D721Med (cell line): ENCODE results near the gene WDR4.
"Not testable (repeated sequence)": the region's sequence is repeated elsewhere in the genome, so short reads cannot be mapped to it uniquely, and the experiment has no call there.

Source experiments
- DNase-seq: peaks from one replicate; pipeline ENCODE4 v3.0.0; 2011; ENCODE audit warnings: low spot score; ENCODE audit not compliant: insufficient read length
- FAIRE-seq: peaks from 2 replicates; lab custom pipeline; 2011; peaks lifted over from hg19 to GRCh38; lab: Jason Lieb, UNC
- TF ChIP-seq, protein P1 (sequence below): IDR thresholded peaks from 2 replicates; pipeline ENCODE4 v1.5.1; 2012; ENCODE audit warnings: mild to moderate bottlenecking, control low read depth; ENCODE audit not compliant: insufficient read depth; ENCODE audit errors: missing control alignments

The WDR4 gene, protein sequence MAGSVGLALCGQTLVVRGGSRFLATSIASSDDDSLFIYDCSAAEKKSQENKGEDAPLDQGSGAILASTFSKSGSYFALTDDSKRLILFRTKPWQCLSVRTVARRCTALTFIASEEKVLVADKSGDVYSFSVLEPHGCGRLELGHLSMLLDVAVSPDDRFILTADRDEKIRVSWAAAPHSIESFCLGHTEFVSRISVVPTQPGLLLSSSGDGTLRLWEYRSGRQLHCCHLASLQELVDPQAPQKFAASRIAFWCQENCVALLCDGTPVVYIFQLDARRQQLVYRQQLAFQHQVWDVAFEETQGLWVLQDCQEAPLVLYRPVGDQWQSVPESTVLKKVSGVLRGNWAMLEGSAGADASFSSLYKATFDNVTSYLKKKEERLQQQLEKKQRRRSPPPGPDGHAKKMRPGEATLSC

DNA sequence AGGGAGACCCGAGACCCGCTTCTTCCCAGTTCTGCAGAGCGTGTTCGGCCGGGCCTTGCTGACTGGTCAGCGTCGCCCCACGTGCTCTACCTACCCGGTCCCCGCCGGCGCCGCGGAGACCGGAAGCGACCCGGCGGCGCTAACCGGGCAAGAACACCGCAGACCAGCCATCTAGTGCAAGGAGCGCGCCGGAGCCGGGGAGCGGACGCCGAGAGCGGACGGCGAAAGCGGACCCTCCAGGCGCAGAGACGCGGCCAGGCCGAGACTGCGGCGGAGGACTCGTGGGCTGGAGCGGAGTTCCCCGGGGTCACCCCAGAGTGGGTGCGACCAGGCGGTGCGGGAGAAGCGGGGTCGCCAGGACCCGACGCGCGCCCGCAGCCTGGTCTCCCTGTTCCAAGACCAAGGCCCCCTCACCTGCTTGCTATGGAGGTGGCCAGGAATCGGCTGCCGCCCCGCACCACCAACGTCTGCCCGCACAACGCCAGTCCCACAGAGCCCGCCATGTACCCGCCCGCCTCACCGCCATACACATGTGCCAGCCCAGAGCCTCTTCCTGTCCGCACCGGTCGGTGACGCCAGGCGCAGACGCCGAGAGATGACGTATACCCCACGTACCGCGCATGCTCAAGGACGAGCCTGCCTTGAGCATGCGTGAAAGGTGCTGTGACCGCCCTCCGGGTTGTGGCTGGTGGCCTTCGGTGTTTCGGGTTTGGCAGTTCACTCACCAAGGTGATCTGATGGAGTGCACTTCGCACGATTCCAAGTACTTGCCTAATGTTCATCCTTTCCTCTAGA is at the start of gene WDR4:
Gene WDR4, minus strand, starts transcription at position 547 of the 795 bp plus-strand sequence. Its CDS starts 44 bp downstream, at position 503.
- FAIRE-seq: no peak
- DNase-seq: peak; percentile 98
- TF ChIP-seq, protein P1, sequence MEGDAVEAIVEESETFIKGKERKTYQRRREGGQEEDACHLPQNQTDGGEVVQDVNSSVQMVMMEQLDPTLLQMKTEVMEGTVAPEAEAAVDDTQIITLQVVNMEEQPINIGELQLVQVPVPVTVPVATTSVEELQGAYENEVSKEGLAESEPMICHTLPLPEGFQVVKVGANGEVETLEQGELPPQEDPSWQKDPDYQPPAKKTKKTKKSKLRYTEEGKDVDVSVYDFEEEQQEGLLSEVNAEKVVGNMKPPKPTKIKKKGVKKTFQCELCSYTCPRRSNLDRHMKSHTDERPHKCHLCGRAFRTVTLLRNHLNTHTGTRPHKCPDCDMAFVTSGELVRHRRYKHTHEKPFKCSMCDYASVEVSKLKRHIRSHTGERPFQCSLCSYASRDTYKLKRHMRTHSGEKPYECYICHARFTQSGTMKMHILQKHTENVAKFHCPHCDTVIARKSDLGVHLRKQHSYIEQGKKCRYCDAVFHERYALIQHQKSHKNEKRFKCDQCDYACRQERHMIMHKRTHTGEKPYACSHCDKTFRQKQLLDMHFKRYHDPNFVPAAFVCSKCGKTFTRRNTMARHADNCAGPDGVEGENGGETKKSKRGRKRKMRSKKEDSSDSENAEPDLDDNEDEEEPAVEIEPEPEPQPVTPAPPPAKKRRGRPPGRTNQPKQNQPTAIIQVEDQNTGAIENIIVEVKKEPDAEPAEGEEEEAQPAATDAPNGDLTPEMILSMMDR: no peak

DNA sequence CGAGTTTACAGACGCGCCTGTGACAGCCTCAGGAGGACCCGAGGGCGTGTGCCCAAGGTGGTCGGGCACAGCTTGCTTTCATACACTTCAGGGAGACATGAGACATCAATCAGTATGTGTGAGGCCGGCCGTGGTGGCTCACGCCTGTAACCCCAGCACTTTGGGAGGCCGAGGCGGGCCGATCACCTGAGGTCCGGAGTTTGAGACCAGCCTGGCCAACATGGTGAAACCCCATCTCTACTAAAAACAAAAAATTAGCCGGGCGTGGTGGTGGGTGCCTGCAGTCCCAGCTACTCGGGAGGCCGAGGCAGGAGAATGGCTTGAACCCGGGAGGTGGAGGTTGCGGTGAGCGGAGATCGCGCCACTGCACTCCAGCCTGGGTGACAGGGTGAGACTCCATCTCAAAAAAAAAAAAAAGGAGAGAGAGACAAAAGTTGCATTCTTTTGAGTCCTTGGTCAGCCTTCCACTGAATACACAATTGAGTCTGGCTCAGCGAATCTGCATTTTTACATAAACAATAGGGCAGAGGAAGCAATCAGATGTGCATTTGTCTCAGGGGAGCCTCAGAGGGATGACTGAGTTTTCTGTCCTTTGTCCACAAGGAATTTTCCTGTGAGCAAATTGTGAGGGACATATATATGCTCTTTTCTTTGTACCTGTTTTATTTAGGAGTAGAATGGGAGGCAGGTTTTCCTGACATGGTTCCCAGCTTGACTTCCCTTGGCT is 48.3 kb upstream of the WDR4 start:
- FAIRE-seq, DNase-seq: not testable (repeated sequence)

DNA sequence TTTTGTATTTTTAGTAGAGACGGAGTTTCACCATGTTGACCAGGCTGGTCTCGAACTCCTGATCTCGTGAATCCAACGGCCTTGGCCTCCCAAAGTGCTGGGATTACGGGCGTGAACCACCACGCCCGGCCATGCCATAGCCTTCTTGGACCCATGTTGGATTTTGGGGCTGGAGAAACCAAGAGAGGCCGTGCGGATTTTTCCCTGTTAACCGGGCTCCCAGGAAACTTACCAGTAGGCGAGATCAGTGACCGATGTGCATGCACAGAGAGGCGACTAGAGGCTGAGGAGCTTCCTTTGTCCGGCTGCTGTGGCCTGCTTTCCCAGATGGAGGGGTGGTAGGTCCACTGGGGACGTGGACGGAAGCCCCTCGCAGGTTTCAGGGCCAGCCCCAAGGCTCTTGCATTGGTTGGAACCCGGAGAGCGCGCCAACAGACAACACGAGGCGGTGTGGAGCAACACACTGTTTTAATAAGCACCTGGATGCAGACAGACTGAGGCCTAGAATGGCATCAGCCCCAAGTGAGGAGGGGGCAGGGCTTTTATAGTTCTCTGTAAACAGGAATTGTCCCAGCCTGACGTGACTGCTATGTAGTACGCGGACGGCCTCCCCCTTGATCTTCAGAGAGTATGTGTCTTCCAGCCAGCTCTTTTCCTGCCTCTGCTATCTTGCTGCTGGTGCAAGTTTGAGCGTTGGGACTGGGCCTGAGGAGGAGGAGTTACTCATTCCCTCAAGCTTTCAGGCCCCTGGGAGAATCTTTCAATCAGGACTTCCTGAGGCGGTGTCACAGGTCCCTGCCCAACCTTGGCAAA is 46.0 kb upstream of the WDR4 start, which contains the start of gene ERVH48-1:
Gene ERVH48-1, minus strand, starts transcription at position 517 of the 813 bp plus-strand sequence. CDS start 6,624 bp downstream, outside the sequence.
- DNase-seq (no peak), FAIRE-seq (no peak)
- TF ChIP-seq, protein P1: no peak

DNA sequence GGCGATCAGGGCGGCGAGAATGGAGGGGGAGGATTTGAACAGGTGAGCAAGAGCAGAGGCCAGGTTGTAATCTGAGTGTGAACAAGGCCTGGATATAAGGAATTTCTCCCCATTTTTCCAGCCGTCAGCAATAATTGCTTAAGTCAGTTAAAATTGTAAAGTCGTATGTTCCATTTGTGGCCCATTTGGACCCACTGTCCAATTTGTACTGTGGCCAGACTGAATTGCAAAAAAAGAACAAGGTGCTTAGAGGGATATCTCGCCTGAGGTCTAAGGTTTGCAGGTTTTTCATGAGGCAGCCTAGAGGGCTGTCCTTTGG is 45.1 kb upstream of the WDR4 start:
- no peak for FAIRE-seq
- TF ChIP-seq, protein P1: no peak
- DNase-seq: no peak

DNA sequence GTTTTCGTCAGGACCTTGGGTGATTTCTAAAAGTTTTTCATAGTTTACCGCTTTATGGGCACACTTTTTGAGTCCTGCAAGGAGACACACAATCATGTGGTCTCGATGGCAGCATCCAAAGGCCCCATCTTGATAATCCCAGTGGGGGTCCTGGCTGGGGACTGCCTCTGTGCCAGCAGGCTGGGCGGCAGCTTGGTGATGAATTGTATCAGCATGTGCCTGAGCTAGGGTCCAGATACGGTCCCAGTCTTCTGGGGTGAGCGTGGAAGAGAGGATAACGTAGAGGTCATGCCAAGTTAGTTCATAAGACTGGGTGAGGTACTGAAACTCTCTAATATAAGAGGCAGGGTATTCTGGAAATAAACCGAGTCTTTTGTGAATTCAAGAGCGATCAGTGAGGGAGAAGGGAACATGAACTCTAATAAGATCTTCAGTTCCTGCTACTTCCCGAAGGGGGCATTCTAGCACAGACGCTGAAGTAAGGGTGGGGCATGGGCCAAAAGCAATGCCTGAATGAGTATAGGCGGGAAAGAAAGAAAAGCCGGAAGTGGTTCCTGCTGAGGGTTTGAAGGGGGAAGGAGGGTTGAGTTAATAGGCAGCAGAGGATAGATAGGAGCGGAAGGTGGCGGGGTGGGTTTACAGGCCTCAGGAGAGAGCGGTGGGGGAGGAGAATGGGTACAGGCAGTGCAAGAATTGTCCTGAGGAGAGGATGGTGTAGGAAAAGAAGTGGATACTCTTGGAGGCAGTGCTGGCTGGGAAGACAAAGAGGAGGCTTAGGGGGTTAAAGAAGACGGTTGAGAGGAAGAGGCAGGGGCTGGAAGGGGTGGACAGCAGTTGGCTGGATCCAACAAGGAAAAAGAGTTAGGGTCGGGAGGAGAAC is 44.5 kb upstream of the WDR4 start:
- DNase-seq (peak; percentile 68), FAIRE-seq (no peak)
- TF ChIP-seq, protein P1: peak; percentile 75

DNA sequence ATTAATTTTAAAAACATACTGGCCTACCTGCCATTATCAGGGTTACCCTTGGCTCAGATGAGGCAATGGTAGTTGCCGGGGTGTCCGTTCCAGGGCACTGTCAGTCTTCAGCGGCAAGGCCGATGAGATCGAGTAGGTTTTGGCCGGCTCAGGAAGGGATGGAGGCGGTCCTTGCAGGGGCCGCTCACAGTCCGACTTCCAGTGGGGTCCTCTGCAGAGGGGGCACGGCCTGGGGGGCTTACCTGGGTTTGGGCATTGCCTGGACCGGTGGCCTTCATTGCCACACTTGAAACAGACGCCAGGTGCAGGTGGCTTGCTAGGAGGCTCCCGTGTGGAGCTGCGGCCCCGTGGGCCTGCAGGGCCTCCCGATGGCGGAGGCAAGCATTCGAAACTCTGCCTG is 43.6 kb upstream of the WDR4 start:
- no peak for FAIRE-seq
- TF ChIP-seq, protein P1: no peak
- no peak for DNase-seq
